Liver (tissue), 9 donors: ENCODE data around the gene WNT2B. TPM values are rescaled to one million over a fixed set of nuclear protein-coding genes. Genes with fewer than 3 reads are reported as not detected.

ENCODE experiments used
- DNase-seq: peaks from one replicate; pipeline ENCODE4 v3.0.0-alpha.2; 2017; ENCODE audit warnings: low spot score
- H3K27ac ChIP-seq, 2 donors: one replicate each; pipeline ENCODE4 v1.7.0; 2013; ENCODE audit warnings: inconsistent platforms in 2 of 2, low read length in 2 of 2, control low read depth in 1 of 2, low read depth in 1 of 2, mild to moderate bottlenecking in 1 of 2
- H3K27me3 ChIP-seq, 4 donors: one replicate each; pipeline versions ENCODE4 v1.6.1 to v1.7.0; 2013; ENCODE audit warnings: low read length in 3 of 4, inconsistent platforms in 1 of 4, mild to moderate bottlenecking in 1 of 4, moderate library complexity in 1 of 4; ENCODE audit not compliant: control insufficient read depth in 4 of 4, insufficient read depth in 4 of 4
- H3K36me3 ChIP-seq, 4 donors: one replicate each; pipeline versions ENCODE4 v1.6.1 to v1.7.0; 2013; ENCODE audit warnings: low read length in 3 of 4, mild to moderate bottlenecking in 3 of 4, low read depth in 1 of 4, moderate library complexity in 1 of 4; ENCODE audit not compliant: control insufficient read depth in 4 of 4, insufficient read depth in 3 of 4
- H3K4me1 ChIP-seq, 4 donors: one replicate each; pipeline versions ENCODE4 v1.6.1 to v1.7.0; 2013; ENCODE audit warnings: low read length in 3 of 4, mild to moderate bottlenecking in 3 of 4, moderate library complexity in 1 of 4; ENCODE audit not compliant: control insufficient read depth in 4 of 4, insufficient read depth in 4 of 4
- H3K4me3 ChIP-seq, 3 donors: one replicate each; pipeline versions ENCODE4 v1.6.1 to v1.7.0; 2013; ENCODE audit warnings: low read length in 3 of 3, control low read depth in 1 of 3, low read depth in 1 of 3, mild to moderate bottlenecking in 1 of 3
- H3K9ac ChIP-seq, 2 donors: one replicate each; pipeline ENCODE4 v1.7.0; 2013; ENCODE audit warnings: low read length in 2 of 2, mild to moderate bottlenecking in 2 of 2, moderate library complexity in 2 of 2, control low read depth in 1 of 2, low read depth in 1 of 2
- H3K9me3 ChIP-seq, 4 donors: one replicate each; pipeline versions ENCODE4 v1.6.1 to v1.7.0; 2013; ENCODE audit warnings: low read length in 3 of 4; ENCODE audit not compliant: control insufficient read depth in 4 of 4
- EGR1 ChIP-seq, 2 donors: IDR thresholded peaks; 2 replicates each; pipeline ENCODE4 v1.6.1; 2016 to 2018; ENCODE audit warnings: antibody characterized with exemption in 2 of 2, low read depth in 2 of 2
- FOXA1 ChIP-seq: IDR thresholded peaks from 2 replicates; pipeline ENCODE4 v1.6.1; 2016; ENCODE audit warnings: antibody characterized with exemption
- FOXA2 ChIP-seq: IDR thresholded peaks from 2 replicates; pipeline ENCODE4 v1.6.1; 2016; ENCODE audit warnings: antibody characterized with exemption
- HNF4A ChIP-seq, 2 donors: conservative IDR thresholded peaks; 2 replicates each; pipeline ENCODE4 v1.6.1; 2016; ENCODE audit warnings: antibody characterized with exemption in 2 of 2, mild to moderate bottlenecking in 2 of 2
- HNF4G ChIP-seq: IDR thresholded peaks from 2 replicates; pipeline ENCODE4 v1.6.1; 2016; ENCODE audit warnings: antibody characterized with exemption
- JUND ChIP-seq, 2 donors: IDR thresholded peaks; 2 replicates each; pipeline ENCODE4 v1.6.1; 2016; ENCODE audit warnings: antibody characterized with exemption in 2 of 2
- MAX ChIP-seq: IDR thresholded peaks from 2 replicates; pipeline ENCODE4 v1.6.1; 2016; ENCODE audit warnings: antibody characterized with exemption
- NR2F2 ChIP-seq: IDR thresholded peaks from 2 replicates; pipeline ENCODE4 v1.6.1; 2016; ENCODE audit warnings: antibody characterized with exemption
- RAD21 ChIP-seq, 2 donors: IDR thresholded peaks; 2 replicates each; pipeline ENCODE4 v1.6.1; 2016; ENCODE audit warnings: antibody characterized with exemption in 2 of 2, mild to moderate bottlenecking in 2 of 2
- REST ChIP-seq: IDR thresholded peaks from 2 replicates; pipeline ENCODE4 v1.6.1; 2016; ENCODE audit warnings: antibody characterized with exemption, mild to moderate bottlenecking
- RXRA ChIP-seq, 2 donors: IDR thresholded peaks; 2 replicates each; pipeline ENCODE4 v1.6.1; 2017 to 2018; ENCODE audit warnings: antibody characterized with exemption in 2 of 2, mild to moderate bottlenecking in 1 of 2
- SP1 ChIP-seq: IDR thresholded peaks from 2 replicates; pipeline ENCODE4 v1.6.1; 2018; ENCODE audit warnings: antibody characterized with exemption, mild to moderate bottlenecking
- TAF1 ChIP-seq: conservative IDR thresholded peaks from 2 replicates; pipeline ENCODE4 v1.6.1; 2016; ENCODE audit warnings: antibody characterized with exemption, mild to moderate bottlenecking
- YY1 ChIP-seq: IDR thresholded peaks from 2 replicates; pipeline ENCODE4 v1.6.1; 2016; ENCODE audit warnings: antibody characterized with exemption, mild to moderate bottlenecking
- WGBS: extraction: QIAGEN DNeasy Blood & Tissue Kit; methylation state at CpG from one replicate; pipeline ENCODE4 v1.1.7; 2013; 5-methylcytosine and 5-hydroxymethylcytosine counted together
- polyA plus RNA-seq, 2 donors: library from polyadenylated mRNA; stranded (reverse) in 1 of 2; unstranded in 1 of 2; fragments of 200-250 nt in 1 of 2; fragments of >200 nt in 1 of 2; fragmentation: Nextera tagmentation in 1 of 2; extraction: Ambion mirVana in 1 of 2; gene quantifications; one replicate each; pipeline versions ENCODE4 v1.2.1 to v1.2.3, GENCODE V29; 2013 to 2015
- total RNA-seq, 2 donors: library from RNA; depleted of rRNA; stranded (reverse); fragments of >200 nt; gene quantifications; one replicate each; pipeline ENCODE4 v1.2.3, GENCODE V29; 2014
- TF ChIP-seq, protein P1 (sequence below): IDR thresholded peaks from 2 replicates; pipeline ENCODE4 v1.6.1; 2016; ENCODE audit warnings: antibody characterized with exemption
- donor health status: healthy.
- donor health status: healthy.
- donor health status: healthy.
- donor health status: healthy.
- donor health status: healthy.

WNT2B gene
- total and polyA plus RNA-seq, 4 donors: 0.07 to 0.92 (median 0.38) TPM

DNA sequence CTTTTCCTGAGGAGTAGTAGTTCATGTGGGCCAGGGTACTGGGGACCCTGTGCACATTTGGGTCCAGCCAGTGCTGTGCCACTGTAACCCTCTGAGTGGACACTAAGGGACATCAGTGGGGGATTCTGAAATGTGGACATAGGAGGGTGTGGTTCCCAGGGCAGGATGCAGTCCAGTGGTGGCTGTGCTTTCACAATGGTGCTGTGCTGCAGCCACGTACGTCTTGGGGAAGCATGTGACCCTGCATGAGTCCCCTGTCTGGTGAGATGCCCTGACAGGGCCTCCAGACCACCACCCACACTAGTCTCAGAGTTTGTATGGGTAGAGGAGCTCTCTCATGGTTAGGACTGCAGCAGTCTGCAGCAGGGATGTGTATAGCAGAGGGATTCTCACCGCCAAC, 37.8 kb upstream of the WNT2B start:
- Histone ChIP-seq H3K27ac (no peak overlapping the region), H3K9ac (no peak overlapping the region), H3K4me1 (peaks cover 0 to 6% (median 4%) of the 10 kb centered on the region in 4 donors), H3K27me3 (no peaks in the 10 kb centered on the region), H3K36me3 (no peaks in the 10 kb centered on the region), H3K4me3 (no peak overlapping the region), H3K9me3 (no peaks in the 10 kb centered on the region)
- no peak for TF ChIP-seq RXRA (IDR thresholded peaks at IDR 0.05)
- TF ChIP-seq NR2F2: no peak
- TF ChIP-seq MAX: no peak
- no peak for TF ChIP-seq REST
- TF ChIP-seq YY1: no peak
- TF ChIP-seq RAD21 (IDR thresholded peaks at IDR 0.05): no peak
- TF ChIP-seq, protein P1, sequence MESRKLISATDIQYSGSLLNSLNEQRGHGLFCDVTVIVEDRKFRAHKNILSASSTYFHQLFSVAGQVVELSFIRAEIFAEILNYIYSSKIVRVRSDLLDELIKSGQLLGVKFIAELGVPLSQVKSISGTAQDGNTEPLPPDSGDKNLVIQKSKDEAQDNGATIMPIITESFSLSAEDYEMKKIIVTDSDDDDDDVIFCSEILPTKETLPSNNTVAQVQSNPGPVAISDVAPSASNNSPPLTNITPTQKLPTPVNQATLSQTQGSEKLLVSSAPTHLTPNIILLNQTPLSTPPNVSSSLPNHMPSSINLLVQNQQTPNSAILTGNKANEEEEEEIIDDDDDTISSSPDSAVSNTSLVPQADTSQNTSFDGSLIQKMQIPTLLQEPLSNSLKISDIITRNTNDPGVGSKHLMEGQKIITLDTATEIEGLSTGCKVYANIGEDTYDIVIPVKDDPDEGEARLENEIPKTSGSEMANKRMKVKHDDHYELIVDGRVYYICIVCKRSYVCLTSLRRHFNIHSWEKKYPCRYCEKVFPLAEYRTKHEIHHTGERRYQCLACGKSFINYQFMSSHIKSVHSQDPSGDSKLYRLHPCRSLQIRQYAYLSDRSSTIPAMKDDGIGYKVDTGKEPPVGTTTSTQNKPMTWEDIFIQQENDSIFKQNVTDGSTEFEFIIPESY: no peak
- no peak for TF ChIP-seq FOXA2
- no peak for TF ChIP-seq EGR1 (IDR thresholded peaks at IDR 0.05; ENCODE audit: low read depth in 2 of 2)
- TF ChIP-seq FOXA1: no peak
- no peak for TF ChIP-seq HNF4A (conservative IDR thresholded peaks at IDR 0.05)
- TF ChIP-seq SP1: no peak
- TF ChIP-seq JUND (IDR thresholded peaks at IDR 0.05): no peak
- no peak for DNase-seq
- WGBS: 67% methylated on average over 3 of the region's 3 CpGs

- WGBS: 93% methylated on average over 1 of the region's 1 CpG
- no peak for DNase-seq
- H3K27ac ChIP-seq: no peak overlapping the region
These were observed 36.6 kb upstream of the WNT2B start for GRCh38 chr1:112472142-112472541.

More at GRCh38 chr1:112472142-112472541, 36.6 kb upstream of the WNT2B start:
- Histone ChIP-seq H3K36me3 (no peaks in the 10 kb centered on the region), H3K4me1 (no peaks in the 10 kb centered on the region), H3K4me3 (no peak overlapping the region), H3K9me3 (peaks cover 0 to 6% (median 2%) of the 10 kb centered on the region in 4 donors), H3K9ac (no peak overlapping the region), H3K27me3 (no peaks in the 10 kb centered on the region)
- TF ChIP-seq, protein P1: no peak
- TF ChIP-seq TAF1 (no peak), HNF4G (no peak), FOXA2 (no peak)
